H1 (cell line): ENCODE results near the gene TIAM2. TPM values are rescaled to one million over a fixed set of nuclear protein-coding genes. Genes with fewer than 3 reads are reported as not detected.

Experiments used
- BACH1 ChIP-seq: IDR thresholded peaks from 2 replicates; pipeline ENCODE4 v1.6.1; 2012; ENCODE audit warnings: low read length, improper control_type of control experiment
- CHD2 ChIP-seq: IDR thresholded peaks from 2 replicates; pipeline ENCODE4 v1.6.1; 2012; ENCODE audit warnings: low read length, improper control_type of control experiment
- EZH2 ChIP-seq: fragments of 200-600 bp; sonication (generic); IDR thresholded peaks from 2 replicates; pipeline ENCODE4 v1.7.1; 2012; ENCODE audit warnings: low read depth, mild to moderate bottlenecking, moderate library complexity, low read length, inconsistent platforms; ENCODE audit not compliant: severe bottlenecking
- TAF1 ChIP-seq: IDR thresholded peaks from 2 replicates; pipeline ENCODE4 v1.6.1; 2011; ENCODE audit warnings: mild to moderate bottlenecking, low read depth, low read length
- polyA plus RNA-seq, 7 experiments: library from polyadenylated mRNA; depleted of rRNA in 3 of 7; stranded (reverse) in 5 of 7; unstranded in 2 of 7; fragments of >200 nt in 5 of 7; fragments of 200-250 nt in 2 of 7; gene quantifications; 1 replicate in 5 of 7; 2 replicates in 1 of 7; 4 replicates in 1 of 7; pipeline versions ENCODE4 v1.2.1 to v1.2.3, GENCODE V29; 2011 to 2013; ENCODE audit warnings: missing spikeins in 2 of 7, mixed read lengths in 2 of 7
- total RNA-seq: library from RNA; stranded (reverse); fragmentation: NEBNext Ultra II Directional; extraction: Animal tissue kit (Norgen Biotek cat#: 25700); gene quantifications from 2 replicates; pipeline ENCODE4 v1.2.1, GENCODE V29; 2021

The TIAM2 gene
- total and polyA plus RNA-seq, 2 of the 8 experiments (the other 6 are each of a cell fraction or from before 2014, with no cell fraction given) = 7.4 to 23.9 TPM

DNA sequence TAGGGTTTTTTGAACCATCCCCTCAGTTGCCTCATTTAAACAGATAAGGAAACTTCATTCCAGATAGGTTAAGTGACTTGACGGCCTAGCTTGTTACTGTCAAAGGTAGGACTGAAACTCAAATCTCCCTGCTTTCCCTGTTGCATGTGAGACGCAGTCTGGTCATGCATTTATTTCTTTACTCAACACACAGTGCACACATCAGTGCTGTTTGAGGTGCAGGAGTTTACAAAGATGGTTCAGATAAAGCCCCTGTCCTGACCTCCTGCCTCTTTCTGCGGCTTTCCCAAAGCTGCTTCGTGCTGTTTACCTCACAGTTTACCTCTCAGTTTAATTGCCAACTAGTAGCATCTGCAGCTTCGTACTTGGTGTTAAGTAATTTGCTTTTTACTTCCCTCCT is 26.6 kb downstream of the TIAM2 start (continued):
- TF ChIP-seq BACH1 (no peak), EZH2 (no peak), CHD2 (no peak), TAF1 (no peak)
- TF ChIP-seq, all 59 proteins: peak for 0
